HG03025 (cell line): Measurements from ENCODE around the gene OR11H6.
"Not testable (repeated sequence)": the region's sequence is repeated elsewhere in the genome, so short reads cannot be mapped to it uniquely, and the experiment has no call there.

Experiments
- ATAC-seq: cut with Tn5 transposase; IDR thresholded peaks from one replicate; pipeline ENCODE4 v1.9.1; 2021; ENCODE audit warnings: mild to moderate bottlenecking, moderate library complexity; ENCODE audit not compliant: unreplicated experiment, low FRiP score

The OR11H6 gene

GRCh38 chr14:20247646-20248246 is 24.2 kb downstream of the OR11H6 start:
- ATAC-seq, result no peak

GRCh38 chr14:20262642-20263128 is 39.2 kb downstream of the OR11H6 start:
- ATAC-seq, result no peak

- ATAC-seq, result not testable (repeated sequence)
These were observed 40.9 kb downstream of the OR11H6 start for GRCh38 chr14:20264361-20264760.

- no peak for ATAC-seq
These were observed 50.6 kb downstream of the OR11H6 start for GRCh38 chr14:20274062-20274461.
